ENCODE data around the gene RALGPS1.
A peak's percentile ranks its signal among the peaks of the same experiment; 100 is the strongest.

The RALGPS1 gene, protein sequence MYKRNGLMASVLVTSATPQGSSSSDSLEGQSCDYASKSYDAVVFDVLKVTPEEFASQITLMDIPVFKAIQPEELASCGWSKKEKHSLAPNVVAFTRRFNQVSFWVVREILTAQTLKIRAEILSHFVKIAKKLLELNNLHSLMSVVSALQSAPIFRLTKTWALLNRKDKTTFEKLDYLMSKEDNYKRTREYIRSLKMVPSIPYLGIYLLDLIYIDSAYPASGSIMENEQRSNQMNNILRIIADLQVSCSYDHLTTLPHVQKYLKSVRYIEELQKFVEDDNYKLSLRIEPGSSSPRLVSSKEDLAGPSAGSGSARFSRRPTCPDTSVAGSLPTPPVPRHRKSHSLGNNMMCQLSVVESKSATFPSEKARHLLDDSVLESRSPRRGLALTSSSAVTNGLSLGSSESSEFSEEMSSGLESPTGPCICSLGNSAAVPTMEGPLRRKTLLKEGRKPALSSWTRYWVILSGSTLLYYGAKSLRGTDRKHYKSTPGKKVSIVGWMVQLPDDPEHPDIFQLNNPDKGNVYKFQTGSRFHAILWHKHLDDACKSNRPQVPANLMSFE

DNA sequence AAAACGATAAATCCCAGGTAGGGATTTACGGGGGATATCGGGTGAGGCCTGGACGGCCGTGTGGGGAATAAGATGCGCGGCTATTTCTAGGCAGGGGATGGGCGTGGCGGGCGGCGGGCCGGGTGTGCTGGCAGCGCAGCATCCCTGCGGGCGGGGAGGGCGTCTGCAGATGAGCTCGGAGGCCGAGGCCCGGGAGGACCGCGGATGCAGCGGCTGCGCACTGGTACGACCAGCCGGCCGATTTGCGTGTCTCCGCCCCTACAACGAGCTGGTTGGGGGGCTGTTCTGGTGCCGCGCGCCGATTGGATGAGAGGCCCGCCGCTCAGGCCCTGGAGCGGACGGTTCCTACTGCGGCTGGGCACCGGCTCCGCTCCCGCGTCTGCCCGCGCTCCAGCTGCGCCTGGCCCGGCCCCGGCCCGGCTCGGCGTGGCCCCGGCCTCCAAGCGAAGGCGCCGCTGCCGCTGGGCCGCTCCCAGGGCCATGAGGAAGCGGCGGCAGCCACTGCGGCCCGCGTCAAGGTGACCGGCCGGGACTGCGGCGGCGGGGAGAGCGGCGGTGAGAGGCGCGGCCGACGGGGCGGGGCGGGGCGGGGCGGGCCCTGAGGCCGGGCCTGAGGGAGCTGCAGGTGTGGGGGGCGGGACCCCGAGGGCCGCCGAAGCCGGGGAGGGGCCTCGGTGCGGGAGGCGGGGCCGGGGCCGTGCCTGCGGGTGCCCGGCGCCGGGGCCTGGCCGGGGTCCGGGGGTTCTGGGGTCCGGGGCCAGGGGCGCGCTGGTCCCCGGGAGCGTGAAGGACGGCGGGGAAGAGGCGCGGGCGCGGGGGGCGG lies at the start of gene RALGPS1:
Gene RALGPS1 (plus strand): TSS at position 325 of the 823 bp plus-strand sequence. CDS start 47,508 bp downstream, outside the sequence.
- DNase-seq, result peak; percentile 88

DNA sequence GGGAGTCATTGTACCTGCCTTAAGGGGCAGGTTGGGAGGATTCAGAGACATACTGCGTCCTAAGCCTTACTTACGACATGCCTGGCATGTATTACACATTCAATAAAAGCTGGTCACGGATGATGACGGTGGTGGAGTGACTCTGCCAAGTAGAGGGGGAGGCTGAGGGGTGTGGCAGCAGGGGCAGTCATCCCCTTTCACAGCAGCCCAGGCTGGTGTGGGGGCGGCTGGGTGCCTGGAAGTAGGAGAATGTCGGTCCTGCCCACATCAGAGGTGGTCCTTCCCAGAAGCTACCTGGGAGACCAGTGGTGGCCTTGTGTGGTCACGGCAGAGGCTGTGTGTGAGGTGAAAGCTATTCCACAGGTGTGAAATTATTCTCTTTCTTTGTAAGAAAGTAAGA lies 45.2 kb upstream of the RALGPS1 start:
- DNase-seq, result no peak

DNA sequence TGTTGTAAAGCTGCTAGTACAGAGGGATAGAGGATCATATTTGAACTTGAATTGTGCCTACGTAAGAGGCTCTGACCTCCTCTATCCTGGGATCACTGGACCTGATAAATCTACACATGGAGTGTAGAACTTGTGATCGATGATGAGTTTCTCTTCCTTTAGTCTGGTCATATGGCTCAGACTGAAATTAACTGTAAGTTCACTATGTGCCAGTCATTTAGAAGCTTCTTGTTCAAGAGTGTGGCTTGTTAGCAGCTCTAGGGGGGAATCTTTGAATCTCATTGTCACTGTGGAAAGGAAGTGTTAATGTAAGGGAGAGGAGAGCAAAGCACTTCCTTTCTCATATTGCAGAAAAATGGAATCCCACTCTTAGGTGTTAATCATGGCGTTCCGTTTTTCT lies 42.1 kb upstream of the RALGPS1 start:
- DNase-seq, result no peak

DNA sequence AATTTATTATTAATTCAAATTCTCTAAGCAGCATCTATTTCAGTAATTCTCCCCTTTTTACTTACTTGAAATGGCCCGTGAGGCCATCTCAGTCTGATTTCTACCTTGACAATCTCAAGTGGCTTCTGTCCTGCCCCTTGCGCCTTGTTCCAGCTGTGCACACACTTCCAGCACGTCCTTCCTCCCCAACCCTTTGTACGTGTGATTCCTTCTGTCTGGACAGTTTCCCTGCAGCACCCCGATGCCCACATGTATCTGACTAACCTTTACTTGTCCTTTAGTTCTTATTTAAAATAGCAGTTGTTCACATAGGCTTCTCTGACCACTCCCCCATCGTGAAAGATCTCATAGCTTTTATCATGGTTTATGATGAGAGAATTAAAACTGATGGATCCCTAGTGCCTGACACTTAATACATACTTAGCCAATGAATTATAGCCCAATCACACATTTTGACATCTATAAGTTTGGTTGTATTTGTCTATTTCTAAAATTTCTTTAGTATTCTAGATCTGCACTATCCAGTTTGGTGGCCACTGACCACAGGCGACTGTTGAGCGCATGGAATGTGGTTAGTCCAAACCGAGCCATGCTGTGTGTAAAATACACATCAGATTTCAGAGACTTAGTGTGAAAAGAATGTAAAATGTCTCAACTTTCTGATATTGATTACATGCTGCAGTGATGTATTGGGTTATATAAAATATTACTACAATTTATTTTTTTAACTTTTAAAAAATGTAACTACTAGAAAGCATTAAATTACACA lies 39.9 kb upstream of the RALGPS1 start:
- DNase-seq, result no peak

DNA sequence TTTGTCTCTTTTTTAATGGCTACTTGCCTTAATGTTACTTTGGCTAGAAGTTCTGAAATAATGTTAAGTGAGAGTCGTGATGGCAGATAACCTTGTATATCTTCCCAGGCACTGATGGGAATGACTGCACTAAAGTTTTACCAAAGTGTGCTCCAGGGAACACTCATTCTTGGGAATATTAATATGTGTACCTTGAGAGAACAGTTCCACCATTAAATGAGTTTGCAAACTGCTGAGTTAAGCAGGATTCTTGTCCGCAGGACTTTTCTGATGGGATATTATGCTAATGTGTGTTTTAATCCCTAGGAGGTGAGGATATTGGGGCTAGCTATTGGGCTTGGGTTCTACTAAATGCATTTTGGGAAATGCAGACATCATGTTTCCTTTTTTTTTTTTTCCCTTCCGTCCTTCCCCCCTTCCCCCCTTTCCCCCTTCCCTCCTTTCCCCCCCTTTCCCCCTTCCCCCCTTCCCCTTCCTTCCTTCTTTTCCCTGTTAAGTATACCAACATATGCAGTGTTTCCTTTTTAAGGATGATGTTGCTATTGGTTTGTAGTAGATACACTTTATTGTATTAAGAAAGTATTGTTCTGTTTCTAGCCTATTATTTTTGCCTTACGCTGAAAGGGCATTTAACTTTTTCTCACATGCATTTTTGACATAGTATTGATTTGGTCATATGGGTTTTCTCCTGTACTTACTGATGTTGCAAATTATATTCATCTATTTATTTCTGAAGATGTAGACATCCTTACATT lies 38.6 kb upstream of the RALGPS1 start:
- DNase-seq, result no peak

DNA sequence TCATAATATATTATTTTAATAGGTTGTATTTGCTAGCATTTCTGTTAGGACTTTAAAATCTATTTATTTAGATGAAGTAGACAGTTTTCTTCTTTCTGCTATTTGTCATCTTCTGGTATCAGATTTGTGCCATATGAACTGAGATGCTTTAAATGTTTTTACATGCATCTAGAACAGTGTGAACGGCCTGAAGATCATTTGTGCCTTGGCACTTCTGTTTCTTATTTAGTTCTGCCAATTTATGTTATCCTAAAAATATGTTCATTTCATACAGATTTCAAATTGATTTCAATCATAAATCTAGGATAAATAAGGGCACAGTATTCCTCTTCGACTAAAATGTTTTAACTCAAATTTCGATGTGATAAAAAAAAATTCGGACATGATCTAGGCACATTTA lies 38.1 kb upstream of the RALGPS1 start:
- no peak for DNase-seq

DNA sequence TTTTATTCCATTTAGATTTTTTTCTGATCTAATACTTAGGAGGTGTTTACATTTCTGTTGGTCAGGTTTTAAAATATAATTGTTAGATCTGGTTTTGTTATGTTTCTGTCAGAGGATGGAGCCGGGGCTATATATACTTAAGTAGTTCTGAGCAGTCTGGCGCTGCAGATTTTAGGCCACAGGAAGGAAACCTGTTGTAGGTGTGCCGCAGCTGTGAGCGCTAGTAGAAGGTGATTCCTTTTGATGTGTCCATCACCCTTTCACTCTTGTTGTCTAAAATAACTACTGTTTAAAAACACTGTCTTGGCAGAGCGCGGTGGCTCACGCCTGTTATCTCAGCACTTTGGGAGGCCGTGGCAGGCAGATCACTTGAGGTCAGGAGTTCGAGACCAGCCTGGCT lies 37.2 kb upstream of the RALGPS1 start:
- no peak for DNase-seq

DNA sequence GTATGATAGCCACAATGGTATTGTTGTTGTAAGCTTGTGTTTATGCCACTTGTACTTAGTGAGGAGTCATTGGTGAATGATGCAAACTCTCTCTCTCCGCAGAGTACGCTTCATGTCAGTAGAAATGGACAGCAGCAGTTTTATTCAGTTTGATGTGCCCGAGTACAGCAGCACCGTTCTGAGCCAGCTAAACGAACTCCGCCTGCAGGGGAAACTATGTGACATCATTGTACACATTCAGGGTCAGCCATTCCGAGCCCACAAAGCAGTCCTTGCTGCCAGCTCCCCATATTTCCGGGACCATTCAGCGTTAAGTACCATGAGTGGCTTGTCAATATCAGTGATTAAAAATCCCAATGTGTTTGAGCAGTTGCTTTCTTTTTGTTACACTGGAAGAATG lies 35.3 kb upstream of the RALGPS1 start:
- no peak for DNase-seq

DNA sequence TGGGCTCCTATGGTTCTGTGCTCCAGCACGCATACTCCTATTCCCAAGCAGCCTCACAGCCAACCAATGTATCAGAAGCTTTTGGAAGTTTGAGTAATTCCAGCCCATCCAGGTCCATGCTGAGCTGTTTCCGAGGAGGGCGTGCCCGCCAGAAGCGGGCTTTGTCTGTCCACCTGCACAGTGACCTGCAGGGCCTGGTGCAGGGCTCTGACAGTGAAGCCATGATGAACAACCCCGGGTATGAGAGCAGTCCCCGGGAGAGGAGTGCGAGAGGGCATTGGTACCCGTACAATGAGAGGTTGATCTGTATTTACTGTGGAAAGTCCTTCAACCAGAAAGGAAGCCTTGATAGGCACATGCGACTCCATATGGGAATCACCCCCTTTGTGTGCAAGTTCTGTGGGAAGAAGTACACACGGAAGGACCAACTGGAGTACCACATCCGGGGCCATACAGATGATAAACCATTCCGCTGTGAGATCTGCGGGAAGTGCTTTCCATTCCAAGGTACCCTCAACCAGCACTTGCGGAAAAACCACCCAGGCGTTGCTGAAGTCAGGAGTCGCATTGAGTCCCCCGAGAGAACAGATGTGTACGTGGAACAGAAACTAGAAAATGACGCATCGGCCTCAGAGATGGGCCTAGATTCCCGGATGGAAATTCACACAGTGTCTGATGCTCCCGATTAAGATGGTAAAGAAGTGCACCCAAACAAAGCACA lies 34.2 kb upstream of the RALGPS1 start:
- no peak for DNase-seq

DNA sequence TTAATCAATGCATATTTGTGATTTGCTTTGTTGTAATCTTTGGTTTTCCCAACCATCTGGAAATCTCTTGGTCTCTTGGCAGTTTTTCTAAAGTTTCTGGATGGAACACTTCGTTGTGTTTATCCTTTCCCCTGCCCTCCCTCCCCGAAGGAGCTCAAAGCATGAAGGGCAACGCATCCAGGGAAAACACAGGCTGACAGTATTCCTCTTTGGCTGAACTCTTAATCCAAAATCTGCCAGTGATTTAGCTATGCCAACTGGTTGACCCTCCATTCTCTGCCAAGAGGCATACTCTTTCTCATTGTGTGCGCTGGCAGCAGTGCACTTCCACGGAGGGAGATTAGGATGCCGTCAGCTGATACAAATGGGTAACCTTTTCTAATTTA lies 33.6 kb upstream of the RALGPS1 start:
- no peak for DNase-seq

DNA sequence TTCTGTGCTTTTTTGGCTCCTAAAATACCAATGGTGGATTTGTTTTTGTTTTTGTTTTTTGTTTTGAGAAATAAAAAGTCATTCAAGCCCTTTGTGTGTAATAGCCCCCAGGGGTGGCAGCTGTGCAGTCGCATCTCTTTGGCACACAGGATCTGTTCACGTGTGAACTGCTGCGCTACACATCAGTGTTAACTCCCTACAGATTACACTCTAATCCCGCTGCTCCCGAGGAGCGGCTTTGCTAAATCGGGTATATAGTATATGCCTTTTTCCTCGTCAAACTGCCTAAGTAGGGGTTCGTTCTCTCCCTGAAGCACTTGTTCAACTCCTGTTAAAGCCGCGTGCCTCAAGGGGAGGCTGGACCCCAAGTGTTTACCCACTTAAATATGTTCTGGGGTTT lies 31.8 kb upstream of the RALGPS1 start:
- DNase-seq, result no peak

DNA sequence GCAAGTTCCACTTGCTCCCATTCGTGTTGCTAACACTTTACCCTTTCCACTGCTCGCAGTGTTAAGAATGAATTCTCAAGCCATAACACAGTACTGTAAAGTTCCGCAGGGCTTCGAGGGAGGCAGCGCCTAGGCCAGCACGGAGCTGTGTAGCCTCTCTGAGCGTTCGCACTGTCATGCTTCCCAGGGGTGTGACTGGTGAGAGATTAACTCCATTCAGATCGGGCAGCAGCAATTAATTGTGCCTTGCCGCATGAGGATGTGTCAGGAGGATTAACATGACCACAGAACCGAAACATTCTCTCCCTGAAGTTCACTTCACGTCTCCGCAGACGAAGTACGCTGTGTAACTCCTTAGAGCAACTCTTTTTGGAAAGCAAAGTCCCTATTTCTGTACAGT lies 30.9 kb upstream of the RALGPS1 start:
- no peak for DNase-seq

DNA sequence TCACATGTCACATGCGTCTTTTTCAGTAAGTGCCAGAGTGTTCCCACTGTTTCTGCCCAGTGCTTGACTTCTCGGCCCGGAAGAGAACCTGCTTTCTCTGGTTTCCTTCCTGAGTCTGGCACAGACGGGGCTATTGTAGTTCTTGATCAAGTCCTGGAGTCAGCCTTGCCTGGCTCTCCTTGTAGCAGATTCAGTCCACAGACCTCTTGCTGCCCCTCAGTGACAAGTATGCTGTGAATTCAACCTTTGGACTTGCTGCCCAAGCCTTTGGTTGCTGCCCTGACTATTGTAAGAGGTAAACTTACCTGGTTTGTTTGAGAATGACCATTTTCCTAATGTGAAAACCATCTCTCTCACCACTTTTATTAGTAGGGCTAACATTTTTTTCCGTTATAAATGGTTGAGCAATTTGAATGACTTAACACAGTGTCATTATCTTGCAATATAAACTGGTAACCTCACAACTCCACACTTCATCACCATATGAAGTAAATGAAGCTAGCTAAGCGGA lies 29.4 kb upstream of the RALGPS1 start:
- DNase-seq, result no peak

DNA sequence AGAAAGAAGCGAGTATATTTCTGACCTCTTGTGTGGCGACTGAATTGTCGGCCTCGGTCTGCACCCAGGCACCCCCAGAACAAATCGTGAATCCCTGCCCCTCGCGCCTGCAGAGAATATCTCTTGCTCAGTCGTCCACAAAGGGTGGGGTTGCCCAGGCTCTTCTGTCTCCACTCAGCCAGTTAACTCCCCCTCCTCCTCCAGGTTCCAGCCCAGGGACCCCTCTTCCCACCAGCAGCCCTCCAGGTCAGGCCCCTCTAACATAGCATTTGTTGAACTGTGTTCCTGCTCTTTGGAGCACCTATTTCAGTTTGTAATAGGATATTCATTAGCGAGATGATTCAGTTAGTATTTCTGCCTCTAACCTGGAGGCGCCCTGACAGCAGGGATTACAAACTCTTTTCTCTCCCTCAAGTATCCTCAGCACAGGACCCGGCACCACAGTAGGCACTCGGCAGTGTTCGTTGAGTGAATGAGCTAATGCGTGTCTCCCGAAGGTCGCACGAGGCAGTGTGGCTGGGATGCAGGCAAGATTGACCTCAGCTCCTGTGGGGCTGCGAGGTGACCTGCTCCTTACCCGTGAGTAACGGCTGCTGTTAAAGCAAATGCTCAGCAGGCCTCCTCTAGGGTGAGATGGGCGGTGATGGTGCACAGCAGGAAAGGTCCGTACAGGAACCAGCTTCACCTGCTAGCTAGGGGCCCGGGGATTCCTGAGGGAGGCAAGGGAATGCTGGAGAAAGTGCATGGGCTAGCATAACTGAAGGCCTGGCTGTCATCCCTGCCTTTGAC lies 28.4 kb upstream of the RALGPS1 start:
- DNase-seq, result no peak

DNA sequence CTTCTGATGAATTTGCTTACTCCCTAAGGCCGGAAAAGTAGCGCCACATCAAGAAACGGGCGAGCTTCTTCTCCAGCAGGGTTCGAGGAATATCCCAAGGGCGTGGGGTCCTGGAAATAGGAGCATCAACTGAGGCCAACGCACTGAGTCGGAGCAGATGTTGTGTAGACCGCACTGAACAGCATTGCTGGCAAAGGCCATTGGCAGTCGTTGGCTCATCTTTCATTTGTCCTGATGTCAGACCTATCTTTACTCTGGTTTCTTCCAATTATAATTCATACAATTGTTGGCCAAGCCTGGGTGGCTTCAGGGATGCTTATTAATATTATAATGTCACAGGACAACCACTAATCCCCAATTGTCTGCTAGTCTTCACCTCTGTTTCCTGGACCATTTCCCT lies 27.7 kb upstream of the RALGPS1 start:
- no peak for DNase-seq

DNA sequence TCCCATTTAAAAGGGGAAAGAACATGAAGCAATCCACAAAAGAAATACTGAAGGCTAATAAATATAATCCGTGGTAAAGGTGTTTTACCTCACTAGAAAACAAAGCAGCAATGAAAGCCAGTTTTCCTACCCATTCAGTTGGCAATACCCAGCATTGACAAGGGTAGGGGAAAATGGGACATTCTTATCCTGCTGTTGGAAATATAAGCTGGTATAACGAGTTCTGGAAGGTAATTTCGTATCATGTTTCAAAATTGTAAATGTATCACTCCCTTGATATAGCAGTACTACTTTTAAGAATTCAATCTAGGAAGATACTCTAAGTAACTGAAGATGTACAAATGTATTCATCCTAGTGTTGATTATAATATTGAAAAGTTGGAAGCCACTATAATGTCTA lies 22.9 kb upstream of the RALGPS1 start:
- DNase-seq, result no peak

DNA sequence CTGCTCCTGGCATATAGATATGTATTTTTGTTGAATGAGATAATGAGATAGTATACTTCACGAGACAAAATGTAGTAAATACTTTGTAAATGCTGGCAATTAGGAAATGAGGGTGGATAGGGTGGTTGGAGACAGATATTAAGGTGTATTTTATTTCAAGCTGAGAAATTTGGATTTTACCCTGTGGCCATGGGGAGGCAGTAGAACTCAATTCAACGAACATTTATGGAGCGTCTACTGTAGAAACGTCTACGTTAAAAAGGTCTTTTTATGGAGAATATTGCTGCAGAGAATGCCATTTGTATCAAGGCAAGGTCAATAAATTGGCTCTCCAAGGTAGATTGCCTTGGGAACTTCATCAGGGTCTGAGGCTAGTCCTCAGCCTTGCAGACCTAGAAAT lies 21.5 kb upstream of the RALGPS1 start:
- no peak for DNase-seq

DNA sequence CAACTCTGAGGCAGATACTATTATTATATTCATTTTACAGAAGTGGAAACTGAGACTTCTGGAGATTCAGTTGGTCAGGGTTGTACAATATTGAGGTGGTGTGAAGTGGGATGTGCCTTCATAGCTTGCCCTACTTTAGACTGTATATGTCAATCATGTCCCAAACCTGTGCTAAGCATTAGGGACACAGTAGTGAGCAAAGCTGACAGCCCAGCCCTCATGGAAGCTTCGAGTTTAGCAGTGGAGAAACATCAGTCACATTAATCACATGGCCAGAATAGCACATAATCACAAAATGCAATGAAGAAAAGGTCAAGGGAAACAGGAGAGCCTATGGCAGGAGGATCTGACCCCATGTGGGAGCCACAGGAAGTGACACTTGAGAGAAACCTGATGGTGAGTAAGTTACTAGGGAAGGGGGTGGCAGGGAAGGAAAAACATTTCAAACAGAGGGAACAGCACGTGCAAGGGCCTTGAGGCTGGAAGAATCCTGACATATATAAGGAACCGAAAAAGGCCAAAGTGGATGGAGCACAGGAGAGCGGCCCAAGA lies 20.5 kb upstream of the RALGPS1 start:
- DNase-seq, result no peak

DNA sequence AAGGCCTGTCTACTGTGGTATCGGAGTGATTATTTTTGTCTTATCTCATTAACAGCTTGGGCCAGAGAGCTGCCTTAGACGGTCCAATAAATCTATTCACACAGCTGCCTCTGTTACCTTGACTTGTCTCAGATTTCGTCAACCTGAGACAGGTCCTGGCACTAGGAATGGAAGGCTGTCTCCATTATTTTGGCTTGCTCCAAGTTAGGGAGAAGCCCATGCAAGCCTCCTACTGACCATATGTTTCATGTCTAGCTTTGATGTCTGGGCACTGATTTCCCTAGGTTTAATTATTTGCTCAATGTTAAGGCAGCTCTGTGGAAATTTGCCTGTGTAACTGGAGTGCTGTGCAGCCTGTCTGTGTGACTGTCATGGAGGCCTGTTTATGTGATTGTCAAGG lies 12.4 kb upstream of the RALGPS1 start:
- DNase-seq, result no peak

DNA sequence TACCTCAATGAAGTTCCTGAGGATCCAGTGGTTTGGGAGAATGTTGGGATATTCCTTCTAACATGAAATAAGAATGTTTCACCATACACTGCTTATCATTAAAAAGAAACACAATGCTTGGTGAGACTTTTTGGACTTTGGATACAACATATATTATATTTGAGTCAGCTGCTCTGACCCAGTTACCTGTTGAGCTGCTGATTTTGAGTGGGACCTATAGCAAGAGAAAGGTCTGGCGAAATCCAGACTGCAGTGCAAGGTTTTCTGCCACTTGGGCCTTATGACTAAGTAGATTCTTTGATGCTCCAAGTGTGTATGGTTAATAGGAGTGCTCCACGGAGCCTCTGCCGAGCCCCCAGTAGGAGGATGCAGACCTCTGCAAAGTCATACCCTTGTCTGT lies 10.0 kb upstream of the RALGPS1 start:
- DNase-seq, result no peak

Data from activated CD8-positive, alpha-beta memory T cell treated with anti-CD3 and anti-CD28 coated beads, Interleukin-2, amount 50 U/mL, for 4 hours (primary cell).